H1 (cell line): ENCODE measurements around the gene DTWD1. TPM values are rescaled to one million over a fixed set of nuclear protein-coding genes. Genes with fewer than 3 reads are reported as not detected.

Experiments
- CHD2 ChIP-seq: IDR thresholded peaks from 2 replicates; pipeline ENCODE4 v1.6.1; 2012; ENCODE audit warnings: low read length, improper control_type of control experiment
- HDAC6 ChIP-seq: IDR thresholded peaks from one replicate; pipeline ENCODE4 v1.7.1; 2012; ENCODE audit warnings: low read depth, mild to moderate bottlenecking, inconsistent platforms, low read length, moderate library complexity
- KDM1A ChIP-seq: fragments of 200-600, 300-600 bp; sonication (generic); IDR thresholded peaks from 2 replicates; pipeline ENCODE4 v1.7.1; 2016; ENCODE audit warnings: mild to moderate bottlenecking, low read length, borderline replicate concordance
- KDM4A ChIP-seq: IDR thresholded peaks from one replicate; pipeline ENCODE4 v1.7.1; 2012; ENCODE audit warnings: low read depth, mild to moderate bottlenecking, moderate library complexity, low read length, inconsistent platforms; ENCODE audit not compliant: severe bottlenecking
- MAFK ChIP-seq: IDR thresholded peaks from 2 replicates; pipeline ENCODE4 v1.6.1; 2012; ENCODE audit warnings: low read depth, mild to moderate bottlenecking, improper control_type of control experiment, low read length
- MAX ChIP-seq: IDR thresholded peaks from 2 replicates; pipeline ENCODE4 v1.6.1; 2012; ENCODE audit warnings: inconsistent platforms
- RNF2 ChIP-seq: fragments of 200-900, 300-1000 bp; sonication (generic); IDR thresholded peaks from 2 replicates; pipeline ENCODE4 v1.7.1; 2016; ENCODE audit warnings: borderline replicate concordance, low read depth, mild to moderate bottlenecking, antibody characterized with exemption, low read length; ENCODE audit not compliant: poor library complexity, severe bottlenecking; ENCODE audit errors: missing control alignments
- polyA plus RNA-seq, 7 experiments: library from polyadenylated mRNA; depleted of rRNA in 3 of 7; stranded (reverse) in 5 of 7; unstranded in 2 of 7; fragments of >200 nt in 5 of 7; fragments of 200-250 nt in 2 of 7; gene quantifications; 1 replicate in 5 of 7; 2 replicates in 1 of 7; 4 replicates in 1 of 7; pipeline versions ENCODE4 v1.2.1 to v1.2.3, GENCODE V29; 2011 to 2013; ENCODE audit warnings: missing spikeins in 2 of 7, mixed read lengths in 2 of 7
- total RNA-seq: library from RNA; stranded (reverse); fragmentation: NEBNext Ultra II Directional; extraction: Animal tissue kit (Norgen Biotek cat#: 25700); gene quantifications from 2 replicates; pipeline ENCODE4 v1.2.1, GENCODE V29; 2021

DTWD1 gene
- total and polyA plus RNA-seq, 2 of the 8 experiments (the other 6 are each of a cell fraction or from before 2014, with no cell fraction given): 10.4 to 32.4 TPM

DNA sequence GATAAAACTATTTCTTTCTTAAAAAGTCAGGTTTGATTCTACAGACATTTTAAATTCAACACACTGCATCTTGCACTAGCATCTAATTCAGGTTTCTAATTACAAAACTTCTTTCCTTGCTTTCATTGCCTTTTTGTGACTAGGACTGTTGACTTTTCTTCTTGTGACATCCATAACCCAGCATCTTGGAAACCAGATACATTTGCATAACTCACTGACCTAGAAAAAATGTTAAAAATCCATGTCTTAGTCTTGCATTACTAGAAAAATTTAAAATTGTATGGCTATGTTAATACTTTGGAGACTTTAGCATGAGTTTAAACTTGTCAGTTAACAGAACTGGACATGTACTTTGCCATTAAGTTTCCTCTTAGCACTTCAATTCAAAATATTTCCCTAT, 72.7 kb downstream of the DTWD1 start (continued):
- TF ChIP-seq RNF2: no peak
- TF ChIP-seq MAX: no peak
- TF ChIP-seq MAFK: no peak
- TF ChIP-seq CHD2: no peak
- TF ChIP-seq KDM4A: no peak
- TF ChIP-seq HDAC6: no peak
- TF ChIP-seq KDM1A: no peak
